ENCODE data around the gene CACNA2D3.

GRCh38 chr3:54178376-54178775 is 56.0 kb downstream of the CACNA2D3 start:
- TF ChIP-seq REST (IDR thresholded peaks at IDR 0.05) (no peak), CTCF (IDR thresholded peaks at IDR 0.05; ENCODE audit: low read depth, low read length, missing input control) (no peak), TAF1 (conservative IDR thresholded peaks at IDR 0.05) (no peak), RAD21 (IDR thresholded peaks at IDR 0.05) (no peak), RXRA (IDR thresholded peaks at IDR 0.05) (no peak), EGR1 (IDR thresholded peaks at IDR 0.05; ENCODE audit: low read depth in 2 of 2) (no peak), ATF3 (IDR thresholded peaks at IDR 0.05) (no peak), HNF4A (conservative IDR thresholded peaks at IDR 0.05) (no peak), GABPA (IDR thresholded peaks at IDR 0.05 in 1 of 2, conservative IDR thresholded peaks at IDR 0.05 in 1 of 2) (no peak), YY1 (IDR thresholded peaks at IDR 0.05) (no peak), JUND (IDR thresholded peaks at IDR 0.05) (no peak)
